H9 (cell line): ENCODE results near the gene TSSC4. TPM values are rescaled to one million over a fixed set of nuclear protein-coding genes. Genes with fewer than 3 reads are reported as not detected.

Source experiments
- DNase-seq: peaks from one replicate; pipeline ENCODE4 v3.0.0-alpha.2; 2017
- H2AFZ ChIP-seq: one replicate; pipeline ENCODE4 v1.6.1; 2013; ENCODE audit warnings: mild to moderate bottlenecking, low read length, control low read depth, moderate library complexity
- H2AK5ac ChIP-seq: 2 replicates; pipeline ENCODE4 v1.6.1; 2013; ENCODE audit warnings: low read length, control low read depth, mixed read lengths; ENCODE audit not compliant: insufficient read length
- H2BK120ac ChIP-seq: one replicate; pipeline ENCODE4 v1.6.1; 2013; ENCODE audit warnings: low read depth, mild to moderate bottlenecking, low read length, control low read depth, inconsistent platforms; ENCODE audit not compliant: poor library complexity, severe bottlenecking
- H2BK12ac ChIP-seq: 2 replicates; pipeline ENCODE4 v1.6.1; 2013; ENCODE audit warnings: low read length, control low read depth, mixed read lengths, low read depth; ENCODE audit not compliant: insufficient read length
- H2BK15ac ChIP-seq: 2 replicates; pipeline ENCODE4 v1.6.1; 2013; ENCODE audit warnings: low read depth, low read length, control low read depth
- H2BK20ac ChIP-seq: one replicate; pipeline ENCODE4 v1.6.1; 2013; ENCODE audit warnings: low read depth, mild to moderate bottlenecking, low read length, control low read depth, inconsistent platforms; ENCODE audit not compliant: poor library complexity, severe bottlenecking
- H2BK5ac ChIP-seq: 2 replicates; pipeline ENCODE4 v1.6.1; 2013; ENCODE audit warnings: low read length, control low read depth, mixed read lengths; ENCODE audit not compliant: insufficient read length
- H3K14ac ChIP-seq: 2 replicates; pipeline ENCODE4 v1.6.1; 2013; ENCODE audit warnings: low read length, control low read depth; ENCODE audit not compliant: insufficient read depth
- H3K18ac ChIP-seq: 2 replicates; pipeline ENCODE4 v1.6.1; 2013; ENCODE audit warnings: low read depth, mild to moderate bottlenecking, mixed read lengths, low read length, control low read depth; ENCODE audit not compliant: insufficient read length
- H3K23ac ChIP-seq: 2 replicates; pipeline ENCODE4 v1.6.1; 2013; ENCODE audit warnings: low read length, control low read depth, mixed read lengths, low read depth; ENCODE audit not compliant: insufficient read length
- H3K23me2 ChIP-seq: 2 replicates; pipeline ENCODE4 v1.6.1; 2013; ENCODE audit warnings: low read depth, mild to moderate bottlenecking, mixed read lengths, low read length, control low read depth; ENCODE audit not compliant: insufficient read length, poor library complexity, severe bottlenecking
- H3K27ac ChIP-seq: 2 replicates; pipeline ENCODE4 v1.5.1; 2013; ENCODE audit warnings: low read length, control low read depth, mixed read lengths, low read depth; ENCODE audit not compliant: insufficient read length
- H3K27me3 ChIP-seq: 2 replicates; pipeline ENCODE4 v1.6.1; 2013; ENCODE audit warnings: low read length, control low read depth, inconsistent platforms; ENCODE audit not compliant: insufficient read depth
- H3K4ac ChIP-seq: 2 replicates; pipeline ENCODE4 v1.6.1; 2013; ENCODE audit warnings: low read depth, mild to moderate bottlenecking, control low read depth, inconsistent platforms, low read length, moderate library complexity
- H3K4me1 ChIP-seq: 2 replicates; pipeline ENCODE4 v1.6.1; 2013; ENCODE audit warnings: low read length, control low read depth, inconsistent platforms; ENCODE audit not compliant: insufficient read depth
- H3K4me2 ChIP-seq: 2 replicates; pipeline ENCODE4 v1.6.1; 2013; ENCODE audit warnings: low read length, control low read depth, mixed read lengths; ENCODE audit not compliant: insufficient read length, insufficient read depth
- H3K56ac ChIP-seq: 2 replicates; pipeline ENCODE4 v1.6.1; 2013; ENCODE audit warnings: low read depth, mild to moderate bottlenecking, mixed read lengths, low read length, control low read depth; ENCODE audit not compliant: insufficient read length
- H3K79me1 ChIP-seq: 2 replicates; pipeline ENCODE4 v1.6.1; 2013; ENCODE audit warnings: low read depth, mild to moderate bottlenecking, moderate library complexity, low read length, control low read depth, inconsistent platforms; ENCODE audit not compliant: insufficient read depth, poor library complexity, severe bottlenecking
- H3K79me2 ChIP-seq: 2 replicates; pipeline ENCODE4 v1.6.1; 2013; ENCODE audit warnings: low read length, control low read depth, inconsistent platforms; ENCODE audit not compliant: insufficient read depth
- H3K9ac ChIP-seq: 2 replicates; pipeline ENCODE4 v1.6.1; 2013; ENCODE audit warnings: low read length, control low read depth, mixed read lengths; ENCODE audit not compliant: insufficient read length; ENCODE audit errors: extremely low read depth
- H3K9me3 ChIP-seq: one replicate; pipeline ENCODE4 v1.6.1; 2013; ENCODE audit warnings: low read depth, low read length, inconsistent platforms; ENCODE audit not compliant: control insufficient read depth
- H3T11ph ChIP-seq: one replicate; pipeline ENCODE4 v1.6.1; 2013; ENCODE audit warnings: mild to moderate bottlenecking, low read length, control low read depth, inconsistent platforms
- H4K20me1 ChIP-seq: one replicate; pipeline ENCODE4 v1.6.1; 2013; ENCODE audit not compliant: control insufficient read depth, insufficient read length, insufficient read depth
- H4K5ac ChIP-seq: 2 replicates; pipeline ENCODE4 v1.6.1; 2013; ENCODE audit warnings: low read depth, mild to moderate bottlenecking, mixed read lengths, low read length, control low read depth; ENCODE audit not compliant: insufficient read length
- H4K8ac ChIP-seq: replicated peaks from 2 replicates; pipeline ENCODE4 v1.6.1; 2013; ENCODE audit warnings: low read length, control low read depth, mixed read lengths, low read depth; ENCODE audit not compliant: insufficient read length
- H4K91ac ChIP-seq: 2 replicates; pipeline ENCODE4 v1.6.1; 2013; ENCODE audit warnings: low read depth, mild to moderate bottlenecking, moderate library complexity, mixed read lengths, low read length, control low read depth; ENCODE audit not compliant: insufficient read length
- H3K27ac Mint-ChIP-seq, 3 experiments: 2 replicates in 2 of 3; 3 replicates in 1 of 3; pipeline ENCODE4 v1.8.0; 2020 to 2021; ENCODE audit warnings: mixed read lengths in 3 of 3, mild to moderate bottlenecking in 1 of 3, moderate library complexity in 1 of 3
- H3K27me3 Mint-ChIP-seq: 2 replicates; pipeline ENCODE4 v1.8.0; 2021; ENCODE audit warnings: low read depth, mild to moderate bottlenecking, moderate library complexity, mixed read lengths
- H3K36me3 Mint-ChIP-seq, 3 experiments: 2 replicates in 2 of 3; 3 replicates in 1 of 3; pipeline ENCODE4 v1.8.0; 2020 to 2021; ENCODE audit warnings: low read depth in 3 of 3, mixed read lengths in 3 of 3; ENCODE audit not compliant: insufficient read depth in 1 of 3
- H3K4me1 Mint-ChIP-seq, 2 experiments: 2 replicates each; pipeline ENCODE4 v1.8.0; 2020; ENCODE audit warnings: mixed read lengths in 2 of 2
- H3K4me3 Mint-ChIP-seq, 2 experiments: 2 replicates in 1 of 2; 3 replicates in 1 of 2; pipeline ENCODE4 v1.8.0; 2020 to 2021; ENCODE audit warnings: mild to moderate bottlenecking in 2 of 2, mixed read lengths in 2 of 2, moderate library complexity in 1 of 2
- H3K9me3 Mint-ChIP-seq, 2 experiments: 2 replicates in 1 of 2; 3 replicates in 1 of 2; pipeline ENCODE4 v1.8.0; 2020; ENCODE audit warnings: mild to moderate bottlenecking in 2 of 2, mixed read lengths in 2 of 2, moderate library complexity in 1 of 2
- CTCF ChIP-seq: fragments of 200-600 bp; sonication (generic); conservative IDR thresholded peaks from 3 replicates; pipeline ENCODE4 v1.8.0; 2021; ENCODE audit warnings: antibody characterized with exemption, mild to moderate bottlenecking
- WGBS: extraction: QIAGEN DNeasy Blood & Tissue Kit; methylation state at CpG from one replicate; pipeline ENCODE4 v1.1.7; 2013; ENCODE audit warnings: missing lambda C conversion rate, low lambda C conversion rate, mixed read lengths; ENCODE audit not compliant: insufficient read length; ENCODE audit errors: extremely low coverage; 5-methylcytosine and 5-hydroxymethylcytosine counted together
- total RNA-seq: library from RNA; stranded (reverse); gene quantifications from 2 replicates; pipeline ENCODE4 v1.2.1, GENCODE V29; 2021

Gene TSSC4
- total RNA-seq, 1 experiment from 2014 or later = 51.0 TPM

GRCh38 chr11:2443881-2444820, 43.6 kb downstream of the TSSC4 start, which contains the start of gene TRPM5:
TRPM5 (minus strand) TSS chr11:2444514; CDS start chr11:2423036, 21,478 bp downstream.
- no peak within 1 kb of the TSS for H3K18ac ChIP-seq
- peak within 1 kb of the TSS; percentile 48 for H3K4me2 ChIP-seq

More at GRCh38 chr11:2443881-2444820, 43.6 kb downstream of the TSSC4 start, which contains the start of gene TRPM5:
- no peak within 1 kb of the TSS for H3K27ac Mint-ChIP-seq
- peak; percentile 88 for DNase-seq
- peaks cover 0 to 3% of the 10 kb centered on the region in 2 experiments; a peak in 2 of 4 replicates for H3K4me1 Mint-ChIP-seq
- H4K91ac ChIP-seq = no peak within 1 kb of the TSS
- no peak within 1 kb of the TSS for H3K9ac ChIP-seq
- no peak within 1 kb of the TSS for H3K27ac ChIP-seq
- H3K4me3 Mint-ChIP-seq = peak within 1 kb of the TSS; percentile 58 to 80
- 0 out of 3 replicates have a peak, but pooled peaks have one; percentile 16 for TF ChIP-seq CTCF
- peaks cover 88% of the 10 kb centered on the region for H3K27me3 Mint-ChIP-seq
- H2BK5ac ChIP-seq = no peak within 1 kb of the TSS
- no peaks in the 10 kb centered on the region for H4K20me1 ChIP-seq
- no peak within 1 kb of the TSS for H3K23ac ChIP-seq
- no peak within 1 kb of the TSS for H4K5ac ChIP-seq
- H3T11ph ChIP-seq = no peak within 1 kb of the TSS
- no peak within 1 kb of the TSS; the same call in 1 of the 2 replicates for H2BK15ac ChIP-seq
- no peak within 1 kb of the TSS for H4K8ac ChIP-seq
- no CpG with 5 or more reads among the region's 64 CpGs for WGBS
- peaks cover 3 to 10% of the 10 kb centered on the region in 2 experiments; a peak in 3 of 5 replicates for H3K9me3 Mint-ChIP-seq
- H3K79me1 ChIP-seq = no peaks in the 10 kb centered on the region
- H2BK120ac ChIP-seq = no peak within 1 kb of the TSS
- H2AK5ac ChIP-seq = no peak within 1 kb of the TSS
- no peak within 1 kb of the TSS for H2BK12ac ChIP-seq
- H3K4ac ChIP-seq = no peak within 1 kb of the TSS
- no peaks in the 10 kb centered on the region for H3K36me3 Mint-ChIP-seq
- H2BK20ac ChIP-seq = no peak within 1 kb of the TSS
- H3K23me2 ChIP-seq = peaks cover 4% of the 10 kb centered on the region
- H3K9me3 ChIP-seq = no peaks in the 10 kb centered on the region
- no peaks in the 10 kb centered on the region for H3K79me2 ChIP-seq
- H3K56ac ChIP-seq = no peak within 1 kb of the TSS
- H2AFZ ChIP-seq = no peak within 1 kb of the TSS
- peaks cover 24% of the 10 kb centered on the region; the same call in 1 of the 2 replicates for H3K27me3 ChIP-seq
- H3K4me1 ChIP-seq = no peaks in the 10 kb centered on the region
- H3K14ac ChIP-seq = no peak within 1 kb of the TSS
